ENCODE results near the gene GET4. TPM values are rescaled to one million over a fixed set of nuclear protein-coding genes. Genes with fewer than 3 reads are reported as not detected.
A peak's percentile ranks its signal among the peaks of the same experiment; 100 is the strongest.
"Not testable (repeated sequence)": the region's sequence is repeated elsewhere in the genome, so short reads cannot be mapped to it uniquely, and the experiment has no call there.

Gene GET4
- polyA plus RNA-seq, 1 donor, result 42.9 TPM

DNA sequence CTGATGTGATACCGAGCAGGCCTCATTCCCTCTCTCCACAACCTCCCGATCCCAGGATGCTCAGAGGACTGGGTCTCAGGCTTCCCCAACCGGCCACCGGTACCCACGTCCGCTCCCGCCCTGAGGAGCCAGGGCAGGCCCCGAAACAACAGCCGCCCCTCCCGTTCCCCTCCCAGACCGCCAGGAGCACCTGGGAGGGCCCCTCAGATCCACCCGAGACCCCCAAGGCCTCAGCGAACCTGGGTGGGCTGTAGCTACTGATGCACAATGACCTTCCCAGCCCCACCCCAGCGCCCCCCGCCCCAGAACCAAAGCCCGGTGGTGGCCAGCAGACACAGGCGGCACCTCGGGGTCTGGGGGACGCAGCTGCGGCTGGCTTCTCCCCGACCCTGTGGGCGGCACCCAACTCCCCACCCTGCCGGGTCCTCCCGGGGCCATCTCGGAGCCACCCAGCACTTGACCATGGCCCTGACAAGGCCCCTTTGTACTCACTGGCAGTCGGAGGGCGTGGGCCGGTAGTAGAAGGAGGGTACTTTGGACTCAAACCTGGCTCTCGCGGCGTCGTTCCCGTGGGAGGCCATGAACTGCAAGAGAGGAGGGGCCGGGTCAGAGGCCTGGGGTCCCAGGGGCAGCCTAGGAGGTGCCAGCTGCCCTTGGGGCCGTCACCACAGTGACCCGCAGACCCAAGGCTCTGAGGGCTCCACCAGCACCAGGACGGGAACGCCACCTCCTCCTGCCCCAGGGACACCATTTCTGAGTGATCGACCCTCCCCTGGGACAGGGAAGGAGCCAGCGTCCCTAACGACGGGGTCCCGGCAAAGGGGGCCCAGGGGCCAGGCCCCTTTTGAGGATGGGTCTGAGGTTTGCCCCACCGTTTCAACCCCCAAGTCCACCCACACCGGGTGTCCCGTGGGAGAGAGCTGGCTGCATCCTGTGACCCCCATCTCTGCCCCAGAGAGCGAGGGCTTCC lies 50.0 kb downstream of the GET4 start:
- no peak for DNase-seq

DNA sequence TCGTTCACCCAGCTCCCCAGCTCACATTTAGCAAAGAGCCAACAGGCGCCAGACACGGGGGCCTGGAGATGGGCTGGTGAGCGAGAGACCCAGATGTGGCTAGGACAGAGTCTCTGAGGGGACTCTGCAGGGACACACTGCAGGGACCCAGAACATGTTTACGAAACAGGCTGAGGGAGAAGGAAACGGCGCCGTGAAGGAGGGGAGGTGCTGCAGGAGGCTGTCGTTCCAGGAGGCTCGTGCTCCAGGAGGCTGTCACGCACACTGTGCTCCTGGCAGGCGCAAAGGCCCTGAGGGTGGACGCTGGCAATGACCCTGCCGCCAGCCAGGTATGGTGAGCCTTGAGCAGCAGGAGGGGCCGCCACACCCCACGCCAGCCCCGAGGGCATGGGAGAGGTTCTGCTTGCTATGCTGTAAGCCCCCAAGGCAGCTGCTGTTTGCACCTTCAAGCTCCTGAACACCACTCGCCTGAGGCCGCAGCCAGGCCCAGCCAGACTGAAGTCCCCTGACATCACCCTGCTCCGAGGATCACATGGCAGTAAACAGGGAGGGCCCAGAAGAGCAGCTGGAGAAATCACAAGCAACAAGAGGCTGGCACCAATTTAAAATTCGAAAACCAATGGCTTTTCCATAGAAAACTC lies 50.8 kb downstream of the GET4 start:
- no peak for DNase-seq

DNA sequence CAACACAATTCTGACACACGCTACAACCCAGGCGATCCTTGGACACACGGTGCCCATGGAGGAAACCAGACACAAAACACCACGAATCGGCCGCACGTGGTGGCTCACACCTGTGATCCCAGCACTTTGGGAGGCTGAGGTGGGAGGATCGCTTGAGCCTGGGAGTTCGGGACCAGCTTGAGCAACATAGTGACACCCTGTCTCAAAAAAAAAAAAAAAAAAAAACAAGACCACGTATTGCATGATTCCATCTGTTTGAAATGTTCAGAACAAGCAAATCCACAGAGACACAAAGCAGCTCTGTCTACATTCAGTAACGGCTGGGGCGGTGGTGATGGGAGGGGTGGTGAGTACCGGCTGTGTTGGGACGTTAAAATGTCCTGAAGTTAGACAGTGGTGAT lies 53.0 kb downstream of the GET4 start:
- no peak for DNase-seq

DNA sequence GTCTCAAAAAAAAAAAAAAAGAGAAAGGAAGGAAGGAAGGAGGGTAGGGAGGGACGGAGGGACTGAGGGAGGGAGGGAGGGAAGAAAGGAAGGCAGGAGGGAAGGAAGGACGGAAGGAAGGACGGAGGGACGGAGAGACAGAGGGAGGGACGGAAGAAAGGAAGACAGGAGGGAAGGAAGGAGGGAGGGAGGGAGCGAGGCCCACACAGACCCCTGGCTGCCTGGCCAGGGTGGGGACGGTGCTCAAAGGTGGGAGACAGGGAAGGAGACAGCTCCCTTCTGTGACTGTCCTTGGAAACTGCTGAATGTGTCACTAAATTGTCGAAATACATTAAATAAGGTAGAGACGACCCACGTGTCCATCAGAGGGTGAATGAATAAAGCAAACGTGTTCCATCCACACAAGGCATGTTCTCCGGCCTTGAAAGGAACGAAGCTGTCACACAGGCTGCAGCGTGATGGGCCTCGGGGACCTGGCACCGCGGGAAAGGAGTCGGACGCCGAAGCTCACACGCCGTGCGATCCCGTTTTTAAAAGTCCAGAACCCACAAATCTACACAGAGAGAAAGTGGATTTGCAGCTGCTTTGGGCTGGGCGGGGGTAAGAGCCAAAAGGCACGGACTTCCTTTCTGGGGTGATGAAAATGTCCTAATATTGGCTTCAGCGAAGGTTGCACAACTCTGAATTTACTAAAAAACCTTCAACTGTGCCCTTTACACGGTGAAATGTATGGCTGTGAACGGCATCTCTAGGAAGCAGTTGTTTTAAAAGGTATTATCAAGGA lies 54.8 kb downstream of the GET4 start:
- no peak for DNase-seq

DNA sequence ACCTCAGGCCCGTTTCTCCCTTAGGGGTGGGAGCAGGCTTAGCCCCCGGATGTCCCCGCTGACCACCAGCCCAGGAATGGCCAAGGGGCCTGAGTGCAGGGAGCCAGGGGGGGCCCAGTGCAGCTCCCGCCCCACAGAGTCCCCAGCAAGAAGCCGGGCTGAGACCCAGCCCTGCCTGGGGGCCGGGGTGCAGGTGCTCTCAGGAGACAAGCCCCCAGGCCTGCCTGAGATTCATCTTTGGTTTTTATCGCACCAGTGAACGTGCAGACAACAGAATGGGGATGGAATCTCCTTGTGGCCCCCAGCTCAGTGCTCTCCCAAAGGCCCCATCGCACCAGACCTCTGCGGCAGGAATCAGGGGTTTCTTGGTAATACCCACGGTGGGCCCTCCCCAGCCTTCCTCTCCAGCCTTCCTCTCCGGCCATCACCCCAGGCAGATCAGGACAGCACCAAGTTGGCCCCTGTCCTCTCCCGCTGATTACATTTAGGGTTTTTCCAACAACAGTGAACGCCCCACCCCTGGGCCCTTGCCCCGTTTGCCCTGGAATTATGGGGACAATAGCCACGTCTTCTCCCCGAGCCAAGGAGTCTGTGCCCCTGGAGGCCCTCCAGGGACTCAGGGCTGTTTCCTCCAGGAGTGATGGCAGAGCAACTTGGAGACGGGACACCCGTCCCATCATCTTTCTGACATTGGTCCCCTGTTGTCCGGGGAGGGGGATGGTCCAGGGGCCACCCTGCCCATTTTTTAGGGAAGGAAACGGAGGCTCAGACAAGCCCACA lies 55.7 kb downstream of the GET4 start:
- DNase-seq, result no peak

DNA sequence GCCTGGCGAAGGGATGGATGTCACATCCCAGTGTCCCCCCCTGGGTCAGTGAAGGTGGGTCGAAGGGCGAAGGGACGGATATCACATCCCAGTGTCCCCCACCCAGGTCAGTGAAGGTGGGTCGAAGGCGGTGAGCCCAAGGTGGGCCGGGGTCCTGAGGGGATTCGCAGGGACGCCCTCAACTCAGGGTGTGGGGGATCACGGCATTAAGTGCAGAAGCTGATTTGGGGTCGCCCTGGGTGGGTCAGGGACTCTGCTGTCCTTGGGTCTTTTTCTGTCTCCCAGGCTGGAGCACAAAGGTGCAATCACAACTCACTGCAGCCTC lies 56.3 kb downstream of the GET4 start:
- no peak for DNase-seq

DNA sequence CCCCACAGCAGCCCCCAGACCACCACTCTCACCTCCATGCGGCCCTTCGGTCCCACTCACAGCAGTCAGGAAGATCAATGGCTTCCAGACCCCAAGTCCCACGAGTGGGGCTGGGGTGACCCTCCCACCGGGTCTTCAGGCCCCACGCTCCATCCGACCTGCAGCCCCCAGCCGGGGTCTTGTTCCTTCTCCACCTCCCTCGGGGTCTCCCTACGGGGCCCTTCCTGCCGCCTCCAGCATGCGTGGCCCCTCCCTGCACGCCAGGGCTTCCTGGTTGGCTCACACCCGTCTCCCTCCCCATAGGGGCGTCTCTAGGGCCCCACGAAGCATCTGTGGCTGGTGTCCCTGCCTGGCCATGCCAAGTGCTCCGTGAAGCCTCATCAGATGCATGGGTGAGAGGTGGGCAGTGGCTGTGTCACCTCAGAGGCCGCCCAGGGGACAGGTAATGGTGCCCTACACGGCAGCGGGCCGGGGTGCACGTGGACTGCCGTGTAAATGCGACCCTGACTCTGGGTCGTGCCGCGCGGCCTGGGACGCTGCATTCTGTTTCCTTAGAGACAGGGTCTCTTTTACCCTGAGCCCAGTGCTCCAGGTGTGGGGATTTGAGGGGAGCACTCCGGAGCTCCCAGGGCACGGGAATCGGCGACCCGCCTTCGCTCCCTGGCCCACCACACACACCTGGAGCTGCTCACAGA lies 58.3 kb downstream of the GET4 start:
- DNase-seq, result no peak

DNA sequence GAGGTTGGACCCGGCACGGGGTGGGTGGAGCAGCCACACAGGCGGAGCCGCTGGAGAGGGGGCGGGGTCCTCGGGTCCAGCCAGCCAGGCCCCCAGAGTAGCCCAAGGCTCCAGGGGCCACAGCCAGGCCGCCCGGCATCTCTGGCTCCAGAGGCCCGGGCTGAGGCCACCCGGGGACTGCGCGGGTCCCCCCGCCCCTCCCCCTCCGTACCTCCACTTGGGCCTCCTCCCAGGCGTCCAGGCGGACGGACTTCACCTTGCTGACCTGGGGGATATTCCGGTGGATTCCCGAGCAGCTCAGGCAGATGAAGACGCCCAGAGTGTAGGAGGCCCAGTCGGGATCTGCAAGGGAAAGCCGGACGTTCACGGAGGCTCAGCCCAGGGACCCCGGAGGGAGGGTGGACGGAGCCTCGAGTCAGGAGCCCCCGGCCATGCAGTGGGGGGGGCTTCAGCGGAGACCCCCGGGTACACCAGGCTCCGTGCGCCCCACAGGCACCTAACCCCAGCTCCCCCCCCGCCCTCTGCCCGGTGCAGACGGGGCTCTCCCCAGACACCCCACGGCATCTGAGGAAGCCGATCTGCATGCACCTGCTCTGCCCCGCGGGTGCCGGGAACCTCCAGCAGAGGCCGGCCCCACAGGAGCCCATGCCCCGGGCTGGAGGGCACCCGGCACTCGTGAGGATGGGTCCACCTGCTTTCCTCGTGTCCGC lies 59.0 kb downstream of the GET4 start:
- DNase-seq, result no peak

DNA sequence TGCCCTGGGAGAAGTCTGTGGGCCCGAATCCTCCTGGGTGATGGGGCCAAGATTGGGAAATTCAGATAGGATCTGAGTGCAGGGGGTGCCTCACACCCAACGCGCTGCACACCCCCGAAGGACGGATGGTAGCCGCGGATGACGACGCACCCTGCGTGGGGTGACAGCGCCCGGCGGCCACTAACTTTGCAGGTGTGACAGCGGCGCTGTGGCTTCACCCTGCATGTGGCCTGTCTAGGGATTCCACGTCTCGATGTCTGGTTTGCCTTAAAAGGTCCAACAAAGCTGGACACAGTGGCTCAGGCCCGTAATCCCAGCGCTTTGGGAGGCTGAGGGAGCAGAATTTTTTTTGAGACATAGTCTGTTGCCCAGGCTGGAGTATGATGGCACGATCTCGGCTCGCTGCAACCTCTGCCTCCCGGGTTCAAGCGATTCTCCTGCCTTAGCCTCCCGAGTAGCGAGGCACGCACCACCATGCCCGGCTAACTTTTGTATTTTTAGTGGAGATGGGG lies 59.6 kb downstream of the GET4 start:
- DNase-seq, result no peak

DNA sequence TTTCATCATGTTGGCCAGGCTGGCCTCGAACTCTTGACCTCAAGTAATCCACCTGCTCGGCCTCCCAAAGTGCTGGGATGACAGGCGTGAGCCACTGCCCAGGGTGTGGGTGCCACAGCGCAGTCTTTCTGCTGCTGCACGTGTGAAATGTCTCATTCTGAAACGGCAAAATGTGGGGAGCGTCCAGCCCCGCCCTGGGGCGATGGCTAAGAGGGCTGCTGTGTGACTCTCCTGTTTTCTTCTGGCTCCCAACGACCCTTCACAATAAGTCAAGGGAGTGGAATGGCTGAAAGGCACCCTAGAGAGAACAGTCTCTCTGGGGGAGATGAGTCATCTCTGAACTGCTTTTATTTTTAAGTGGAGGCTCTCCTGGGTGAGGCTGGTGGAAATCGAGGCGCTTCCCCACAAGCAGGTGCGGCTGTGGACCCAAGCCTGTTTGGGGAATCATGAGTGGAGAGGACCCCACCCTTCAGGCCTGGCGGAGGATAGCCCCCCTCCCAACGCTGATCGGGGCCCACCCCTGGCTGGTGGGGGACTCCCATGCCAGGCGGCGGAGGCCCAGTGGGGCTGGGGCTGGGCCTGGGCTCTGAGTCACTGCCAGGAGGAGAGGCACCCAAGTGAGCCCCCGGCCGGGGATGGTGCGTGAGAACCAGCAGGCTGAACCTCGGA lies 60.2 kb downstream of the GET4 start:
- no peak for DNase-seq

DNA sequence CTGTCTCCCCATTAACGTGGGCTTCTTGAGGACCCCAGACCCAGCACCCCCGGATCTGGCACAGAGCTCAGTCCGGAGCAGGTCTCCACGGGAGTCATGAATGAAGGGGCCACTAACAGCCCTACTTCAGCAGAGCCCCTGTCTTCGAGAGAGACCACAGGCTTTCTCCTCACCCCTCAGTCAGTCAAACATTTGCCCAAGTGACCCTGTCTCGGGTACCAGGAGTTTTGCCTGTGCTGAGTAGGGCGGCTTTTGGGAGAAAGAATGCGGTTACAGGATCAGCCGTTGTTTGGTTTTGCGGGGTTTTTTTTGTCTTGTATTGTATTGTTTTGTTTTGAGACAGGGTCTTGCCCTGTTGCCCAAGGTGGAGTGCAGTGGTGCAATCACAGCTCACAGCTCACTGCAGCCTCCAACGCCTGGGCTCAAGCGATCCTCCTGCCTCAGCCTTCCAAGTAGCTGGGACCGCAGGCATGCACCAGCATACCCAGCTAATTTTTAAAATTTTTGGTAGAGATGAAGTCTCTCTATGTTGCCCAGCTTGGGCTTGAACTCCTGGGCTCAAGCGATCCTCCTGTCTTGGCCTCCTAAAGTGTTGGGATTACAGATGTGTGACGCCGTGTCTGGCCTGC lies 61.6 kb downstream of the GET4 start:
- DNase-seq, result no peak

DNA sequence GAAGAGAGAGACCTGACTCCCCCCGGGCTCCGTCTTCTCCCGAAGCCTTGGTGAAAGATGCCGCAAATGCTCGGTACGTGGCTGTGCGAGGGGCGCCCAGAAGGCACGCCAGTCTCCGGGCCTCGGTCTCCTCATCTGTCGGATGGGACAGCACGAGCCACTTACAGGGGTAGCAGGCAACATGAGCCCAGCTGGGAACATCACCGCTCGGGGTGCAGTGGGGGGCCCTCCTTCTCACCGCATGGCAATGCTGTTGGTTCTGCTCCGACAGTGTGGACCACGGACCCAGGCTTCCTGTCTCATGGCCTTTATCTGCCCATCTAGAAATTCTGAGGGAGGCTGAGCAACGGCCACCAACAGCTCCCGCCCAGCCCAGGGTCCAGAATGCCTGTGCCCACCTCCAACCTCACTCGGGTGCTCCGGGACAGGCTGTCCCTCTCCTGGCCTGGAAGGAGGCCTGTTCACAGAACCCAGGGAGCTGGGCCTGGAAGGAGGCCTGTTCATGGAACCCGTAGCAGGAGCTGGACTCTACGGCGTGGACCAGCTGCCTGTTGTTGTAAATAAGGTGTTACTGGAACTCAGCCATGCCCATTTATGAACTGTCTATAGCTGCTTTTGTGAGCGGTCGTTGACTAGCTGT lies 62.3 kb downstream of the GET4 start:
- DNase-seq, result no peak

DNA sequence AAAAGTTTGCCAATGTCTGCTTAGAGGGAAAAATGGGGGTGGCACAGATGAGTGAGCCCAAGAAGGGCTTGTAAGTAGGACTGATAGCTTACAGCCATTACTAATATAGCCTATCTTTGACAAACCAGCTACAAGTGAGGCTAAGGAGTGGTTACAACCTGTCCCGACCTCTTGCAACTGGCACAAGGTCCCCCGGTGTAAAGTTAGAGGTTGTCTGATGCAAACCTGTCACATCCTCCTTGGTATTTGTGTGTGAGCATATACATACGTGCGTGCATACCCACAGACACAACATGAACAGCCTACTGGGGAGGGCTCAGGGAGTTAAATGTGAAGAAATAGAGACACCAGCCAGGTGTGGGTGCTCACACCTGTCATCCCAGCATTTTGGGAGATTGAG lies 63.5 kb downstream of the GET4 start:
- no peak for DNase-seq

DNA sequence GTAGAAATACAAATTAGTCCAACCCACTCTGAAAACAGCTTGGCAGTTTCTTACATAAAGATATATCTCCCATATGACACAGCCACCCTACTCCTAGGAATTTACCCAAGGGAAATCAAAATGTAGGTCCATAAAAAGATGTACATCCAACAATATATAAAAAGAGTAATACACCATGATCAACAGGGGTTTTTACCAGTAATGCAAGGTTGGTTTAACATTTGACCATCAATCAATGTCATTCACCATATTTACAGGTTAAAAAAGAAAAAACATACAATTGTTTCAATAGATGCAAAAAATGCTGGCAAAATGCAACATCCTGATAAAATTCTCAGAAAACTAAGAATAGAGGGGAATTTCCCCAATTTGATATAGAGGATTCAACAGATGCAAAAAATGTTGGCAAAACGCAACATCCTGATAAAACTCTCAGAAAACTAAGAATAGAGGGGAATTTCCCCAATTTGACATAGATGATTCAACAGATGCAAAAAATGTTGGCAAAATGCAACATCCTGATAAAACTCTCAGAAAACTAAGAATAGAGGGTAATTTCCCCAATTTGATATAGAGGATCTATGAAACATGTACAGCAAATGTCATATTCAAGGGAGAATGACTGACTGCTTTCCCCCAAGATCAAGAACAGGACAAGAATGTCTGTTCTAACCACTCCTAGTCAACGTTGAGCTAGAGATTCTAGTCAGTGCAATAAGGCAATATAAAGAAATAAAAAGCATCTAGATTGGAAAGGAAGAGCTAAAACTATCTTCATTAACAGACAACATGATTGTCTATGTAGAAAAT lies 64.5 kb downstream of the GET4 start:
- DNase-seq, result no peak

DNA sequence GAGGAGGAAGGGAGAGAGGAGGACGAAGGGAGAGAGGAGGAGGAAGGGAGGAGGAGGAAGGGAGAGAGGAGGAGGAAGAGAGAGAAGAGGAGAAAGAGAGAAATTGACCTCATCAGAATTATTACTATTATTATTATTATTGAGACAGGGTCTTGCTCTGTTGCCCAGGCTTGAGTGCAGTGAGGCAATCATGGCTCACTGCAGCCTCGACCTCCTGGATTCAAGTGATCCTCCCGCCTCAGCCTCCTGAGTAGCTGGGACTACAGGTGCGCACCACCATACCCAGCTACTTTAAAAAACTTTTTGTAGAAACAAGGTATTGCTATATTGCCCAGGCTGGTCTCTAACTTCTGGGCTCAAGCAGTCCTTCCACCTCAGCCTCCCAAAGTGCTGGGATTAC lies 67.4 kb downstream of the GET4 start:
- not testable (repeated sequence) for DNase-seq

DNA sequence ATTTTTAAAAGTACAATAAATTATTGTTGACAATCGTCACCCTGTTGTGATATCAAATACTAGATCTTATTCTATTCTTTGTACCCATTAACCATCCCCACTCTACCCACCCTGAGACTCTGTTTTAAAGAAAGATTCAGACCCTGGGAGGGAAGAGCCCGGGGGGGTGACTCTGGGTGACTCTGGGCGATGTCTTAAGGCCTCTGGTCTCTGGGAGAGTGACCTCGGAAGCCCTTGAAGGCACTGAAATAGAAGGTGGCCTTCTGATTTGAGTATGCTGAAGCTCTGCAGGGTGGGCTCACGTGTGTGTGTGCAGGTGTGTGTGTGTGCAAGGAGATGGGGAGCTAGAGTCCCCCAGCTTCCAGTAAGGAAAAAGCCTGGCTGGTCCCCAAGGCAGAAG lies 68.4 kb downstream of the GET4 start:
- DNase-seq, result no peak

DNA sequence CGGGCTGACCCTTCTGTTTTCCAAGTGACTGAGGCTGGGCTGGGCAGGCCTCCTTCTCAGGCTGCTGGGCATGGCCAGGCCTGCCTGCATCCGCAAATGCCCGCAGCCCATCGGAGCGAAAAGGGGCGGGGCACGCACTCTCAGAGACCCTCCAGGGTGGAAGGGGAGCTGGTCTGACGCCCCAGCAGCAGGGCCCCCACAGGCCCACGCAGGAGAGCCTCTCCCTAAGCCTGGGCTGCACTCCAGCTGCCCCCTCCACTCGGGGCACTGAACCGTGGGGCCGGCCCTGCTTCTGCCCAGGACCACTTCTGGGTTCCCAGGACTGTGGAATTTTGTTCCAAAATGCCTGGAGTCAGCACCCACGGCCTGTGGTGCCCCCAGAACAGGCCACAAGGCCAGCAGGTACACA lies 68.8 kb downstream of the GET4 start:
- peak; percentile 54 for DNase-seq
